ENCODE results near the gene KRTAP5-6. TPM values are rescaled to one million over a fixed set of nuclear protein-coding genes. Genes with fewer than 3 reads are reported as not detected.

Gene KRTAP5-6
- polyA plus RNA-seq, 1 of the 3 experiments (the other 2 are of a cell fraction) = not detected

GRCh38 chr11:1733716-1734640, 37.0 kb downstream of the KRTAP5-6 start:
- Histone ChIP-seq H3K79me2 (ENCODE audit: insufficient read depth) (no peaks in the 10 kb centered on the region), H2AFZ (ENCODE audit: low read depth) (no peak overlapping the region), H3K9me2 (no peaks in the 10 kb centered on the region), H3F3A (replicated peaks; ENCODE audit: insufficient read depth) (peaks cover 8% of the 10 kb centered on the region), H4K20me1 (ENCODE audit: insufficient read depth) (no peaks in the 10 kb centered on the region), H3K36me3 (replicated peaks in 1 of 2; ENCODE audit: control insufficient read depth in 1 of 2, insufficient read depth in 2 of 2, low read length in 1 of 2) (no peaks in the 10 kb centered on the region), H3K27me3 (ENCODE audit: insufficient read depth) (peaks cover 1% of the 10 kb centered on the region; the same call in 1 of the 2 replicates), H3K4me3 (ENCODE audit: low read depth in 2 of 2, low read length in 1 of 2) (no peak overlapping the region), H3K27ac (ENCODE audit: low read depth in 2 of 2, low read length in 1 of 2) (no peak overlapping the region; a peak in 1 of 4 replicates), H3K9ac (no peak overlapping the region), H3K4me2 (no peak overlapping the region), H3K9me3 (no peaks in the 10 kb centered on the region), H3K4me1 (ENCODE audit: control insufficient read depth in 1 of 2, insufficient read depth in 2 of 2, low read depth in 1 of 2, low read length in 1 of 2) (peaks cover 0 to 36% of the 10 kb centered on the region in 2 experiments; a peak in 1 of 4 replicates)
- TF ChIP-seq POLR2AphosphoS5 (IDR thresholded peaks at IDR 0.05; ENCODE audit: low read depth, low read length) (no peak), CHD2 (IDR thresholded peaks at IDR 0.05; ENCODE audit: low read length, partially characterized antibody) (no peak), CTCF (IDR thresholded peaks at IDR 0.05) (no peak), TCF12 (IDR thresholded peaks at IDR 0.05) (no peak), ZBTB33 (IDR thresholded peaks at IDR 0.05; ENCODE audit: borderline replicate concordance, low read depth) (no peak), FOXJ3 (CRISPR knock-in tag; IDR thresholded peaks at IDR 0.05) (no peak), YY1 (IDR thresholded peaks at IDR 0.05; ENCODE audit: low read depth) (no peak), USF1 (IDR thresholded peaks at IDR 0.05; ENCODE audit: borderline replicate concordance, low read depth) (no peak), MAX (IDR thresholded peaks at IDR 0.05; ENCODE audit: low read depth) (no peak), TAF1 (IDR thresholded peaks at IDR 0.05; ENCODE audit: borderline replicate concordance, low read depth, low read length) (no peak), RCOR1 (IDR thresholded peaks at IDR 0.05; ENCODE audit: low read length) (no peak), EP300 (IDR thresholded peaks at IDR 0.05; ENCODE audit: borderline replicate concordance in 1 of 2, low read depth in 1 of 2, low read length in 1 of 2) (no peak), RFX5 (IDR thresholded peaks at IDR 0.05; ENCODE audit: low read length) (no peak), REST (IDR thresholded peaks at IDR 0.05; ENCODE audit: low read depth, low read length) (no peak), MEF2A (IDR thresholded peaks at IDR 0.05; ENCODE audit: borderline replicate concordance, low read depth) (no peak), NFIC (IDR thresholded peaks at IDR 0.05; ENCODE audit: borderline replicate concordance) (no peak), GATA2 (CRISPR knock-in tag; IDR thresholded peaks at IDR 0.05) (no peak), GABPA (IDR thresholded peaks at IDR 0.05; ENCODE audit: low read depth) (no peak), RXRA (IDR thresholded peaks at IDR 0.05; ENCODE audit: borderline replicate concordance, low read depth) (no peak), NRF1 (IDR thresholded peaks at IDR 0.05; ENCODE audit: low read depth, low read length) (no peak)
- ChIA-PET CTCF (interaction anchor here (1.1 to 3.0 kb wide), 5 partner anchors 41 to 148 kb away, joined by 3 to 19 read pairs (median 4); no protein-coding TSS in a partner anchor), POLR2A (interaction anchor here (0.6 to 1.0 kb wide), 2 partner anchors 29 to 81 kb away, joined by 3 read pairs; no protein-coding TSS in a partner anchor)
- 66% methylated on average over 28 of the region's 28 CpGs for WGBS (ENCODE audit: low lambda C conversion rate)
- DNase-seq = no peak
